ENCODE data around the gene TPO. TPM values are rescaled to one million over a fixed set of nuclear protein-coding genes. Genes with fewer than 3 reads are reported as not detected.
A peak's percentile ranks its signal among the peaks of the same experiment; 100 is the strongest.

Gene TPO
- total RNA-seq, 1 experiment from 2014 or later: not detected

DNA sequence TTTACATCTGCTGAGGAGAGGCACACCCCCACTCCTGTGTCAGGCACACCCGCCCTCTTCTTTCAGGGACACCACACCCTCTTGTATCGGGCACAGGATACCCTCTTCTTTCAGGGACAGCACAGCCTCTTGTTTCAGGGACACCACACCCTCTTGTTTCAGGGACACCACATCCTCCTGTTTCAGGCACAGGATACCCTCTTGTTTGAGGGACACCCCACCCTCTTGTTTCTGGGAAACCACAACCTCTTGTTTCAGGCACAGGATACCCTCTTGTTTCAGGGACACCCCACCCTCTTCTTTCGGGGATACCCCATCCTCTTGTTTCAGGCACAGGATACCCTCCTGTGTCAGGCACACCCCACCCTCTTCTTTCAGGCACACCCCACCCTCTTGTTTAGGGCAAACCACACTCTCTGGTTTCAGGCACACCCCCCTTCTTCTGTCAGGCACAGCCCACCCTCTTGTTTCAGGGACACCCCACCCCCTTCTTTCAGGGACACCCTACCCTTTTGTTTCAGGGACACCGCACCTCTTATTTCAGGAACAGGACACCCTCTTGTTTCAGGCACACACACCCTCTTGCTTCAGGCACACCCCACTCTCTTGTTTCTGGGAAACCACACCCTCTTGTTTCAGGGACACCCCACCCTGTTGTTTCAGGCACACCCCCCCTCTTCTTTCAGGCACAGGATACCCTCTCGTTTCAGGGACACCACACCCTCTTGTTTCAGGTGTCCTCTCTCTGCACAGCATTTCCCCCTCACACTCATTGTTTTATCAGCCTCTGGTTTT is 96.2 kb downstream of the TPO start (continued):
- TF ChIP-seq, protein P1, sequence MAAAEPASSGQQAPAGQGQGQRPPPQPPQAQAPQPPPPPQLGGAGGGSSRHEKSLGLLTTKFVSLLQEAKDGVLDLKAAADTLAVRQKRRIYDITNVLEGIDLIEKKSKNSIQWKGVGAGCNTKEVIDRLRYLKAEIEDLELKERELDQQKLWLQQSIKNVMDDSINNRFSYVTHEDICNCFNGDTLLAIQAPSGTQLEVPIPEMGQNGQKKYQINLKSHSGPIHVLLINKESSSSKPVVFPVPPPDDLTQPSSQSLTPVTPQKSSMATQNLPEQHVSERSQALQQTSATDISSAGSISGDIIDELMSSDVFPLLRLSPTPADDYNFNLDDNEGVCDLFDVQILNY (CRISPR knock-in tag; IDR thresholded peaks at IDR 0.05): no peak
- no peak for TF ChIP-seq ZNF232 (CRISPR knock-in tag; IDR thresholded peaks at IDR 0.05)
- TF ChIP-seq TP53 (CRISPR knock-in tag; IDR thresholded peaks at IDR 0.05): no peak
- TF ChIP-seq ESRRA (CRISPR knock-in tag; IDR thresholded peaks at IDR 0.05; ENCODE audit: borderline replicate concordance): no peak

DNA sequence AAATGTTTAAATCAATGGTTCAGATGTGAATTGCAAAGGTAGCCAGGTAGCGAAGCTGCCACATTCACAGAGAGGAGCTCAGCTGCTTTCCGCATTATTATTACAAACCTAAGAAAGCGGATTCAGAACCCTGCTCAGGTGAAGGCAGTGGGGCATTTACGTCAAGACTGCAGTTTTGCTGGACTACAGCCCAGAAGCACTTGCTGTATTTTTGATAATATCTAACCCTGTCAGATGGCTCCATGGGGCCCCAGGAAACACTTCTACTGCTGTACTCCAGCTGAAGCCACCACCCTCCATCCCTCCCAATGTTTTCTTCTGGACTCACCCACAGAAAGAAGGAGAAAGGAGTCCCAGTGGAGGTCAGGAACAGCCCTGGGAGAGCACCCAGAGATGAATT is 96.9 kb downstream of the TPO start:
- H3K36me3 Mint-ChIP-seq: no peaks in the 10 kb centered on the region
- no peak overlapping the region for H3K4me3 Mint-ChIP-seq
- no peak overlapping the region for H3K27ac Mint-ChIP-seq
- H3K27me3 Mint-ChIP-seq (ENCODE audit: low read depth): no peaks in the 10 kb centered on the region
- ChIA-PET CTCF (no interaction called here), POLR2A (no interaction called here)
- TF ChIP-seq, protein P2, sequence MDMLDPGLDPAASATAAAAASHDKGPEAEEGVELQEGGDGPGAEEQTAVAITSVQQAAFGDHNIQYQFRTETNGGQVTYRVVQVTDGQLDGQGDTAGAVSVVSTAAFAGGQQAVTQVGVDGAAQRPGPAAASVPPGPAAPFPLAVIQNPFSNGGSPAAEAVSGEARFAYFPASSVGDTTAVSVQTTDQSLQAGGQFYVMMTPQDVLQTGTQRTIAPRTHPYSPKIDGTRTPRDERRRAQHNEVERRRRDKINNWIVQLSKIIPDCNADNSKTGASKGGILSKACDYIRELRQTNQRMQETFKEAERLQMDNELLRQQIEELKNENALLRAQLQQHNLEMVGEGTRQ (CRISPR knock-in tag; IDR thresholded peaks at IDR 0.05): no peak
- TF ChIP-seq ZNF671 (CRISPR knock-in tag; IDR thresholded peaks at IDR 0.05): no peak
- no peak for TF ChIP-seq ZNF232 (CRISPR knock-in tag; IDR thresholded peaks at IDR 0.05)
- no peak for TF ChIP-seq SMAD3 (CRISPR knock-in tag; IDR thresholded peaks at IDR 0.05; ENCODE audit: borderline replicate concordance)
- TF ChIP-seq SMAD4 (CRISPR knock-in tag; IDR thresholded peaks at IDR 0.05): no peak
- TF ChIP-seq PRRX2 (CRISPR knock-in tag; IDR thresholded peaks at IDR 0.05): no peak
- TF ChIP-seq, protein P3, sequence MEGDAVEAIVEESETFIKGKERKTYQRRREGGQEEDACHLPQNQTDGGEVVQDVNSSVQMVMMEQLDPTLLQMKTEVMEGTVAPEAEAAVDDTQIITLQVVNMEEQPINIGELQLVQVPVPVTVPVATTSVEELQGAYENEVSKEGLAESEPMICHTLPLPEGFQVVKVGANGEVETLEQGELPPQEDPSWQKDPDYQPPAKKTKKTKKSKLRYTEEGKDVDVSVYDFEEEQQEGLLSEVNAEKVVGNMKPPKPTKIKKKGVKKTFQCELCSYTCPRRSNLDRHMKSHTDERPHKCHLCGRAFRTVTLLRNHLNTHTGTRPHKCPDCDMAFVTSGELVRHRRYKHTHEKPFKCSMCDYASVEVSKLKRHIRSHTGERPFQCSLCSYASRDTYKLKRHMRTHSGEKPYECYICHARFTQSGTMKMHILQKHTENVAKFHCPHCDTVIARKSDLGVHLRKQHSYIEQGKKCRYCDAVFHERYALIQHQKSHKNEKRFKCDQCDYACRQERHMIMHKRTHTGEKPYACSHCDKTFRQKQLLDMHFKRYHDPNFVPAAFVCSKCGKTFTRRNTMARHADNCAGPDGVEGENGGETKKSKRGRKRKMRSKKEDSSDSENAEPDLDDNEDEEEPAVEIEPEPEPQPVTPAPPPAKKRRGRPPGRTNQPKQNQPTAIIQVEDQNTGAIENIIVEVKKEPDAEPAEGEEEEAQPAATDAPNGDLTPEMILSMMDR (IDR thresholded peaks at IDR 0.05): no peak
- TF ChIP-seq, protein P4, sequence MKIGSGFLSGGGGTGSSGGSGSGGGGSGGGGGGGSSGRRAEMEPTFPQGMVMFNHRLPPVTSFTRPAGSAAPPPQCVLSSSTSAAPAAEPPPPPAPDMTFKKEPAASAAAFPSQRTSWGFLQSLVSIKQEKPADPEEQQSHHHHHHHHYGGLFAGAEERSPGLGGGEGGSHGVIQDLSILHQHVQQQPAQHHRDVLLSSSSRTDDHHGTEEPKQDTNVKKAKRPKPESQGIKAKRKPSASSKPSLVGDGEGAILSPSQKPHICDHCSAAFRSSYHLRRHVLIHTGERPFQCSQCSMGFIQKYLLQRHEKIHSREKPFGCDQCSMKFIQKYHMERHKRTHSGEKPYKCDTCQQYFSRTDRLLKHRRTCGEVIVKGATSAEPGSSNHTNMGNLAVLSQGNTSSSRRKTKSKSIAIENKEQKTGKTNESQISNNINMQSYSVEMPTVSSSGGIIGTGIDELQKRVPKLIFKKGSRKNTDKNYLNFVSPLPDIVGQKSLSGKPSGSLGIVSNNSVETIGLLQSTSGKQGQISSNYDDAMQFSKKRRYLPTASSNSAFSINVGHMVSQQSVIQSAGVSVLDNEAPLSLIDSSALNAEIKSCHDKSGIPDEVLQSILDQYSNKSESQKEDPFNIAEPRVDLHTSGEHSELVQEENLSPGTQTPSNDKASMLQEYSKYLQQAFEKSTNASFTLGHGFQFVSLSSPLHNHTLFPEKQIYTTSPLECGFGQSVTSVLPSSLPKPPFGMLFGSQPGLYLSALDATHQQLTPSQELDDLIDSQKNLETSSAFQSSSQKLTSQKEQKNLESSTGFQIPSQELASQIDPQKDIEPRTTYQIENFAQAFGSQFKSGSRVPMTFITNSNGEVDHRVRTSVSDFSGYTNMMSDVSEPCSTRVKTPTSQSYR (CRISPR knock-in tag; IDR thresholded peaks at IDR 0.05): no peak
- TF ChIP-seq, protein P5, sequence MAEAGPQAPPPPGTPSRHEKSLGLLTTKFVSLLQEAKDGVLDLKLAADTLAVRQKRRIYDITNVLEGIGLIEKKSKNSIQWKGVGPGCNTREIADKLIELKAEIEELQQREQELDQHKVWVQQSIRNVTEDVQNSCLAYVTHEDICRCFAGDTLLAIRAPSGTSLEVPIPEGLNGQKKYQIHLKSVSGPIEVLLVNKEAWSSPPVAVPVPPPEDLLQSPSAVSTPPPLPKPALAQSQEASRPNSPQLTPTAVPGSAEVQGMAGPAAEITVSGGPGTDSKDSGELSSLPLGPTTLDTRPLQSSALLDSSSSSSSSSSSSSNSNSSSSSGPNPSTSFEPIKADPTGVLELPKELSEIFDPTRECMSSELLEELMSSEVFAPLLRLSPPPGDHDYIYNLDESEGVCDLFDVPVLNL (CRISPR knock-in tag; IDR thresholded peaks at IDR 0.05; ENCODE audit: borderline replicate concordance, low read depth): no peak
- no peak for TF ChIP-seq ELF4 (CRISPR knock-in tag; IDR thresholded peaks at IDR 0.05; ENCODE audit: low read depth)
- TF ChIP-seq RELA (CRISPR knock-in tag; IDR thresholded peaks at IDR 0.05; ENCODE audit: borderline replicate concordance): no peak
- TF ChIP-seq, protein P6, sequence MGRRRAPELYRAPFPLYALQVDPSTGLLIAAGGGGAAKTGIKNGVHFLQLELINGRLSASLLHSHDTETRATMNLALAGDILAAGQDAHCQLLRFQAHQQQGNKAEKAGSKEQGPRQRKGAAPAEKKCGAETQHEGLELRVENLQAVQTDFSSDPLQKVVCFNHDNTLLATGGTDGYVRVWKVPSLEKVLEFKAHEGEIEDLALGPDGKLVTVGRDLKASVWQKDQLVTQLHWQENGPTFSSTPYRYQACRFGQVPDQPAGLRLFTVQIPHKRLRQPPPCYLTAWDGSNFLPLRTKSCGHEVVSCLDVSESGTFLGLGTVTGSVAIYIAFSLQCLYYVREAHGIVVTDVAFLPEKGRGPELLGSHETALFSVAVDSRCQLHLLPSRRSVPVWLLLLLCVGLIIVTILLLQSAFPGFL (CRISPR knock-in tag; IDR thresholded peaks at IDR 0.05; ENCODE audit: borderline replicate concordance): no peak
- TF ChIP-seq KAT7 (CRISPR knock-in tag; IDR thresholded peaks at IDR 0.05; ENCODE audit: borderline replicate concordance): no peak
- no peak for TF ChIP-seq SOX15 (CRISPR knock-in tag; IDR thresholded peaks at IDR 0.05)
- DNase-seq (ENCODE audit: low spot score) (peak; percentile 5), ATAC-seq (no peak)
- H3K9me3 Mint-ChIP-seq: no peaks in the 10 kb centered on the region
- peaks cover 11% of the 10 kb centered on the region for H3K4me1 Mint-ChIP-seq
